DMS153 (cell line): Measurements from ENCODE around the gene FYTTD1.
A peak's percentile ranks its signal among the peaks of the same experiment; 100 is the strongest.
"Not testable (repeated sequence)": the region's sequence is repeated elsewhere in the genome, so short reads cannot be mapped to it uniquely, and the experiment has no call there.

Experiments
- DNase-seq: peaks from one replicate; lab custom pipeline; 2025; lab: John Stamatoyannopoulos, UW

Gene FYTTD1

GRCh38 chr3:197749601-197750395 is at the start of gene FYTTD1:
Gene FYTTD1, plus strand, starts transcription at chr3:197749883. Its CDS starts 89 bp downstream, at chr3:197749972.
- DNase-seq, result peak; percentile 78

GRCh38 chr3:197700095-197700494 is 49.6 kb upstream of the FYTTD1 start:
- DNase-seq, result no peak

- DNase-seq, result no peak
Measured at GRCh38 chr3:197701841-197702240, 47.8 kb upstream of the FYTTD1 start.

GRCh38 chr3:197706658-197707057 is 43.0 kb upstream of the FYTTD1 start:
- no peak for DNase-seq

- no peak for DNase-seq
Measured at GRCh38 chr3:197709135-197709534, 40.5 kb upstream of the FYTTD1 start.

- DNase-seq, result not testable (repeated sequence)
Measured at GRCh38 chr3:197710965-197711364, 38.7 kb upstream of the FYTTD1 start.

GRCh38 chr3:197711973-197712707 is 37.5 kb upstream of the FYTTD1 start:
- DNase-seq, result no peak

GRCh38 chr3:197713477-197713822 is 36.2 kb upstream of the FYTTD1 start:
- no peak for DNase-seq

- no peak for DNase-seq
Measured at GRCh38 chr3:197714251-197714650, 35.4 kb upstream of the FYTTD1 start.

- no peak for DNase-seq
Measured at GRCh38 chr3:197718891-197719290, 30.8 kb upstream of the FYTTD1 start.

GRCh38 chr3:197720694-197721093 is 29.0 kb upstream of the FYTTD1 start:
- DNase-seq, result no peak

- DNase-seq, result no peak
Measured at GRCh38 chr3:197722734-197723133, 26.9 kb upstream of the FYTTD1 start.

GRCh38 chr3:197727878-197728277 is 21.8 kb upstream of the FYTTD1 start:
- not testable (repeated sequence) for DNase-seq

- no peak for DNase-seq
Measured at GRCh38 chr3:197728487-197728886, 21.2 kb upstream of the FYTTD1 start.

GRCh38 chr3:197730200-197730599 is 19.5 kb upstream of the FYTTD1 start:
- DNase-seq, result no peak

GRCh38 chr3:197730770-197731169 is 18.9 kb upstream of the FYTTD1 start:
- not testable (repeated sequence) for DNase-seq

GRCh38 chr3:197731483-197731882 is 18.2 kb upstream of the FYTTD1 start:
- not testable (repeated sequence) for DNase-seq

- DNase-seq, result no peak
Measured at GRCh38 chr3:197733042-197733441, 16.6 kb upstream of the FYTTD1 start.

GRCh38 chr3:197734667-197735318 is 14.9 kb upstream of the FYTTD1 start:
- DNase-seq, result no peak

- no peak for DNase-seq
Measured at GRCh38 chr3:197736010-197736490, 13.6 kb upstream of the FYTTD1 start.

GRCh38 chr3:197736491-197737318 is 13.0 kb upstream of the FYTTD1 start, which contains the start of gene RUBCN:
Gene RUBCN, minus strand, starts transcription at chr3:197736904. Its CDS starts 185 bp downstream, at chr3:197736719.
- peak; percentile 93 for DNase-seq

- no peak for DNase-seq
Measured at GRCh38 chr3:197737319-197737649, 12.4 kb upstream of the FYTTD1 start.
